A673 (cell line): ENCODE data around the gene BATF2. TPM values are rescaled to one million over a fixed set of nuclear protein-coding genes. Genes with fewer than 3 reads are reported as not detected.
A peak's percentile ranks its signal among the peaks of the same experiment; 100 is the strongest.

ENCODE experiments used
- BruUV-seq: library from RNA; stranded (reverse); fragments of 400-500 nt; replicated peaks from 2 replicates; lab custom pipeline; 2021; lab: Mats Ljungman, UMichigan
- CTCF ChIA-PET: fragments of 300-600 bp; sonication (Branson Sonifier 250); formaldehyde crosslinking; loops from one replicate; lab custom pipeline; 2022; ENCODE audit warnings: antibody characterized with exemption; lab: Charles Lee
- POLR2A ChIA-PET: fragments of 300-600 bp; sonication (Branson Sonifier 250); formaldehyde crosslinking; loops from one replicate; lab custom pipeline; 2022; ENCODE audit warnings: antibody characterized with exemption; ENCODE audit not compliant: low non-redundant PET; lab: Charles Lee
- DNase-seq: peaks from one replicate; pipeline ENCODE4 v3.0.0-alpha.2; 2015; ENCODE audit warnings: low spot score
- H3K27ac ChIP-seq: fragments of 200-600 bp; sonication (generic); 2 replicates; pipeline ENCODE4 v1.5.1; 2016; ENCODE audit warnings: mixed run types, low read depth, mild to moderate bottlenecking, mixed read lengths, antibody characterized with exemption, low read length; ENCODE audit not compliant: poor library complexity, severe bottlenecking
- H3K27me3 ChIP-seq: fragments of 200-600 bp; sonication (generic); replicated peaks from 2 replicates; pipeline ENCODE4 v1.6.1; 2017; ENCODE audit warnings: mixed run types, low read depth, mild to moderate bottlenecking, mixed read lengths, antibody characterized with exemption, low read length; ENCODE audit not compliant: insufficient read depth, poor library complexity
- H3K36me3 ChIP-seq: fragments of 200-600 bp; sonication (generic); 2 replicates; pipeline ENCODE4 v1.6.1; 2016; ENCODE audit warnings: mixed run types, mild to moderate bottlenecking, mixed read lengths, antibody characterized with exemption, low read length; ENCODE audit not compliant: insufficient read depth, poor library complexity, severe bottlenecking
- H3K4me1 ChIP-seq: fragments of 200-600 bp; sonication (generic); 2 replicates; pipeline ENCODE4 v1.6.1; 2017; ENCODE audit warnings: mixed run types, mild to moderate bottlenecking, mixed read lengths, antibody characterized with exemption, low read length; ENCODE audit not compliant: insufficient read depth, poor library complexity, severe bottlenecking
- H3K4me3 ChIP-seq: fragments of 200-600 bp; sonication (generic); 2 replicates; pipeline ENCODE4 v1.5.1; 2016; ENCODE audit warnings: low read depth, mixed run types, mild to moderate bottlenecking, mixed read lengths, low read length; ENCODE audit not compliant: poor library complexity, severe bottlenecking
- H3K9me3 ChIP-seq: fragments of 200-600 bp; sonication (generic); 2 replicates; pipeline ENCODE4 v1.6.1; 2016; ENCODE audit warnings: mixed run types, low read depth, mild to moderate bottlenecking, mixed read lengths, antibody characterized with exemption, low read length; ENCODE audit not compliant: poor library complexity, severe bottlenecking
- CTCF ChIP-seq: fragments of 300-800, 200-600 bp; sonication (generic); conservative IDR thresholded peaks from 2 replicates; pipeline ENCODE4 v1.5.1; 2017; ENCODE audit warnings: low read depth, mild to moderate bottlenecking, antibody characterized with exemption, low read length, moderate library complexity, mixed read lengths
- EZH2 ChIP-seq: fragments of 200-600 bp; sonication (generic); IDR thresholded peaks from 2 replicates; pipeline ENCODE4 v1.6.1; 2017; ENCODE audit warnings: borderline replicate concordance, low read depth, mild to moderate bottlenecking, mixed read lengths, antibody characterized with exemption, low read length; ENCODE audit not compliant: poor library complexity, severe bottlenecking
- intact Hi-C: fragments of 100-400 bp; cut with micrococcal nuclease; formaldehyde crosslinking; loops from one replicate; pipeline ENCODE4 v1.10.0; 2022; ENCODE audit not compliant: unreplicated experiment
- total RNA-seq: library from RNA; stranded (reverse); gene quantifications from 2 replicates; pipeline ENCODE4 v1.2.3, GENCODE V29; 2021

Gene BATF2
- total RNA-seq, 1 experiment from 2014 or later, result not detected

GRCh38 chr11:65034423-65034822 lies 37.7 kb upstream of the BATF2 start:
- H3K27me3 ChIP-seq, result no peaks in the 10 kb centered on the region
- CTCF ChIA-PET, result no interaction called here
- H3K4me1 ChIP-seq, result no peaks in the 10 kb centered on the region
- POLR2A ChIA-PET, result no interaction called here
- intact Hi-C loops, result no loop called here
- no TSS peak for BruUV-seq
- no peak overlapping the region for H3K27ac ChIP-seq
- no peaks in the 10 kb centered on the region for H3K36me3 ChIP-seq
- no peak overlapping the region for H3K4me3 ChIP-seq
- no peak for DNase-seq
- TF ChIP-seq EZH2, result no peak
- TF ChIP-seq CTCF, result no peak
- no peaks in the 10 kb centered on the region for H3K9me3 ChIP-seq

- H3K9me3 ChIP-seq, result no peaks in the 10 kb centered on the region
- ChIA-PET CTCF (no interaction called here), POLR2A (no interaction called here)
- no peak overlapping the region for H3K4me3 ChIP-seq
- no peak overlapping the region for H3K27ac ChIP-seq
- H3K4me1 ChIP-seq, result peaks cover 8% of the 10 kb centered on the region
- H3K27me3 ChIP-seq, result no peaks in the 10 kb centered on the region
- no peak for TF ChIP-seq CTCF
- TF ChIP-seq EZH2, result no peak
- DNase-seq, result no peak
- H3K36me3 ChIP-seq, result no peaks in the 10 kb centered on the region
- intact Hi-C loops, result no loop called here
- no TSS peak for BruUV-seq
Observed at GRCh38 chr11:65032216-65032615, 35.4 kb upstream of the BATF2 start.

GRCh38 chr11:65027213-65028067 lies 30.7 kb upstream of the BATF2 start, which contains the start of gene SNX15:
Gene SNX15, plus strand, starts transcription at chr11:65027439. Its CDS starts 99 bp downstream, at chr11:65027538.
- peak within 1 kb of the TSS; percentile 82 for H3K27ac ChIP-seq
- intact Hi-C loops, result loop anchor here (5.0 kb wide), 1 partner anchor 90 kb away; the partner anchor contains the start of gene ZNHIT2
- TF ChIP-seq EZH2 (no peak), CTCF (peak; percentile 63)
- peak within 1 kb of the TSS; percentile 52 for H3K4me3 ChIP-seq
- BruUV-seq, result TSS peak; percentile 77
- H3K27me3 ChIP-seq, result no peaks in the 10 kb centered on the region
- H3K4me1 ChIP-seq, result peaks cover 12% of the 10 kb centered on the region
- POLR2A ChIA-PET, result no interaction called here
- DNase-seq, result peak; percentile 100
- H3K36me3 ChIP-seq, result no peaks in the 10 kb centered on the region
- no peaks in the 10 kb centered on the region for H3K9me3 ChIP-seq
- CTCF ChIA-PET, result no interaction called here
